HG03469 (cell line): Measurements from ENCODE around the gene BAG5.

ENCODE experiments used
- ATAC-seq: cut with Tn5 transposase; IDR thresholded peaks from one replicate; pipeline ENCODE4 v1.9.1; 2021; ENCODE audit warnings: mild to moderate bottlenecking, moderate library complexity, moderate number of reproducible peaks; ENCODE audit not compliant: unreplicated experiment

Gene BAG5

GRCh38 chr14:103568952-103569351, 6.5 kb upstream of the BAG5 start:
- ATAC-seq = no peak

- no peak for ATAC-seq
Observed at GRCh38 chr14:103563844-103564505, 1.5 kb upstream of the BAG5 start.

GRCh38 chr14:103563226-103563620, 766 bp upstream of the BAG5 start:
- no peak for ATAC-seq

- peak; percentile 16 for ATAC-seq
Observed at GRCh38 chr14:103562179-103562428, 353 bp downstream of the BAG5 start.

- no peak for ATAC-seq
Observed at GRCh38 chr14:103561381-103562178, 877 bp downstream of the BAG5 start.

- ATAC-seq = no peak
Observed at GRCh38 chr14:103560691-103561090, 1.8 kb downstream of the BAG5 start.

GRCh38 chr14:103559766-103560165, 2.7 kb downstream of the BAG5 start:
- no peak for ATAC-seq

GRCh38 chr14:103558071-103558882, 4.2 kb downstream of the BAG5 start:
- no peak for ATAC-seq

- ATAC-seq = no peak
Observed at GRCh38 chr14:103556946-103557758, 5.3 kb downstream of the BAG5 start.

- ATAC-seq = no peak
Observed at GRCh38 chr14:103555559-103556337, 6.7 kb downstream of the BAG5 start.

- no peak for ATAC-seq
Observed at GRCh38 chr14:103552846-103553210, 9.6 kb downstream of the BAG5 start.

- ATAC-seq = no peak
Observed at GRCh38 chr14:103552011-103552845, 10.2 kb downstream of the BAG5 start.

- no peak for ATAC-seq
Observed at GRCh38 chr14:103551338-103551762, 11.1 kb downstream of the BAG5 start.

GRCh38 chr14:103550451-103551337, 11.8 kb downstream of the BAG5 start:
- ATAC-seq = no peak

GRCh38 chr14:103549361-103550311, 12.8 kb downstream of the BAG5 start:
- ATAC-seq = no peak

GRCh38 chr14:103548463-103549351, 13.8 kb downstream of the BAG5 start:
- no peak for ATAC-seq
